Liver (tissue), 9 donors: Measurements from ENCODE around the gene SPTB. TPM values are rescaled to one million over a fixed set of nuclear protein-coding genes. Genes with fewer than 3 reads are reported as not detected.

ENCODE experiments used
- DNase-seq: peaks from one replicate; pipeline ENCODE4 v3.0.0-alpha.2; 2017; ENCODE audit warnings: low spot score
- H3K27ac ChIP-seq, 2 donors: one replicate each; pipeline ENCODE4 v1.7.0; 2013; ENCODE audit warnings: inconsistent platforms in 2 of 2, low read length in 2 of 2, control low read depth in 1 of 2, low read depth in 1 of 2, mild to moderate bottlenecking in 1 of 2
- H3K27me3 ChIP-seq, 4 donors: one replicate each; pipeline versions ENCODE4 v1.6.1 to v1.7.0; 2013; ENCODE audit warnings: low read length in 3 of 4, inconsistent platforms in 1 of 4, mild to moderate bottlenecking in 1 of 4, moderate library complexity in 1 of 4; ENCODE audit not compliant: control insufficient read depth in 4 of 4, insufficient read depth in 4 of 4
- H3K36me3 ChIP-seq, 4 donors: one replicate each; pipeline versions ENCODE4 v1.6.1 to v1.7.0; 2013; ENCODE audit warnings: low read length in 3 of 4, mild to moderate bottlenecking in 3 of 4, low read depth in 1 of 4, moderate library complexity in 1 of 4; ENCODE audit not compliant: control insufficient read depth in 4 of 4, insufficient read depth in 3 of 4
- H3K4me1 ChIP-seq, 4 donors: one replicate each; pipeline versions ENCODE4 v1.6.1 to v1.7.0; 2013; ENCODE audit warnings: low read length in 3 of 4, mild to moderate bottlenecking in 3 of 4, moderate library complexity in 1 of 4; ENCODE audit not compliant: control insufficient read depth in 4 of 4, insufficient read depth in 4 of 4
- H3K4me3 ChIP-seq, 3 donors: one replicate each; pipeline versions ENCODE4 v1.6.1 to v1.7.0; 2013; ENCODE audit warnings: low read length in 3 of 3, control low read depth in 1 of 3, low read depth in 1 of 3, mild to moderate bottlenecking in 1 of 3
- H3K9ac ChIP-seq, 2 donors: one replicate each; pipeline ENCODE4 v1.7.0; 2013; ENCODE audit warnings: low read length in 2 of 2, mild to moderate bottlenecking in 2 of 2, moderate library complexity in 2 of 2, control low read depth in 1 of 2, low read depth in 1 of 2
- H3K9me3 ChIP-seq, 4 donors: one replicate each; pipeline versions ENCODE4 v1.6.1 to v1.7.0; 2013; ENCODE audit warnings: low read length in 3 of 4; ENCODE audit not compliant: control insufficient read depth in 4 of 4
- EGR1 ChIP-seq, 2 donors: IDR thresholded peaks; 2 replicates each; pipeline ENCODE4 v1.6.1; 2016 to 2018; ENCODE audit warnings: antibody characterized with exemption in 2 of 2, low read depth in 2 of 2
- FOXA1 ChIP-seq: IDR thresholded peaks from 2 replicates; pipeline ENCODE4 v1.6.1; 2016; ENCODE audit warnings: antibody characterized with exemption
- FOXA2 ChIP-seq: IDR thresholded peaks from 2 replicates; pipeline ENCODE4 v1.6.1; 2016; ENCODE audit warnings: antibody characterized with exemption
- GABPA ChIP-seq, 2 donors: IDR thresholded peaks in 1 of 2; conservative IDR thresholded peaks in 1 of 2; 2 replicates each; pipeline ENCODE4 v1.6.1; 2016; ENCODE audit warnings: antibody characterized with exemption in 2 of 2, mild to moderate bottlenecking in 1 of 2, moderate library complexity in 1 of 2
- HNF4A ChIP-seq, 2 donors: conservative IDR thresholded peaks; 2 replicates each; pipeline ENCODE4 v1.6.1; 2016; ENCODE audit warnings: antibody characterized with exemption in 2 of 2, mild to moderate bottlenecking in 2 of 2
- HNF4G ChIP-seq: IDR thresholded peaks from 2 replicates; pipeline ENCODE4 v1.6.1; 2016; ENCODE audit warnings: antibody characterized with exemption
- JUND ChIP-seq, 2 donors: IDR thresholded peaks; 2 replicates each; pipeline ENCODE4 v1.6.1; 2016; ENCODE audit warnings: antibody characterized with exemption in 2 of 2
- MAX ChIP-seq: IDR thresholded peaks from 2 replicates; pipeline ENCODE4 v1.6.1; 2016; ENCODE audit warnings: antibody characterized with exemption
- NR2F2 ChIP-seq: IDR thresholded peaks from 2 replicates; pipeline ENCODE4 v1.6.1; 2016; ENCODE audit warnings: antibody characterized with exemption
- RAD21 ChIP-seq, 2 donors: IDR thresholded peaks; 2 replicates each; pipeline ENCODE4 v1.6.1; 2016; ENCODE audit warnings: antibody characterized with exemption in 2 of 2, mild to moderate bottlenecking in 2 of 2
- REST ChIP-seq: IDR thresholded peaks from 2 replicates; pipeline ENCODE4 v1.6.1; 2016; ENCODE audit warnings: antibody characterized with exemption, mild to moderate bottlenecking
- RXRA ChIP-seq, 2 donors: IDR thresholded peaks; 2 replicates each; pipeline ENCODE4 v1.6.1; 2017 to 2018; ENCODE audit warnings: antibody characterized with exemption in 2 of 2, mild to moderate bottlenecking in 1 of 2
- SP1 ChIP-seq: IDR thresholded peaks from 2 replicates; pipeline ENCODE4 v1.6.1; 2018; ENCODE audit warnings: antibody characterized with exemption, mild to moderate bottlenecking
- TAF1 ChIP-seq: conservative IDR thresholded peaks from 2 replicates; pipeline ENCODE4 v1.6.1; 2016; ENCODE audit warnings: antibody characterized with exemption, mild to moderate bottlenecking
- YY1 ChIP-seq: IDR thresholded peaks from 2 replicates; pipeline ENCODE4 v1.6.1; 2016; ENCODE audit warnings: antibody characterized with exemption, mild to moderate bottlenecking
- ZBTB33 ChIP-seq: IDR thresholded peaks from 2 replicates; pipeline ENCODE4 v1.6.1; 2016; ENCODE audit warnings: antibody characterized with exemption
- WGBS: extraction: QIAGEN DNeasy Blood & Tissue Kit; methylation state at CpG from one replicate; pipeline ENCODE4 v1.1.7; 2013; 5-methylcytosine and 5-hydroxymethylcytosine counted together
- polyA plus RNA-seq, 2 donors: library from polyadenylated mRNA; stranded (reverse) in 1 of 2; unstranded in 1 of 2; fragments of 200-250 nt in 1 of 2; fragments of >200 nt in 1 of 2; fragmentation: Nextera tagmentation in 1 of 2; extraction: Ambion mirVana in 1 of 2; gene quantifications; one replicate each; pipeline versions ENCODE4 v1.2.1 to v1.2.3, GENCODE V29; 2013 to 2015
- total RNA-seq, 2 donors: library from RNA; depleted of rRNA; stranded (reverse); fragments of >200 nt; gene quantifications; one replicate each; pipeline ENCODE4 v1.2.3, GENCODE V29; 2014
- TF ChIP-seq, protein P1 (sequence below): IDR thresholded peaks from 2 replicates; pipeline ENCODE4 v1.6.1; 2016; ENCODE audit warnings: antibody characterized with exemption
- TF ChIP-seq, protein P2 (sequence below): fragments of 150-350 bp; IDR thresholded peaks from 2 replicates; pipeline ENCODE4 v1.5.1; 2017; ENCODE audit warnings: improper control_type of control experiment, low read depth, low read length; ENCODE audit not compliant: missing input control
- donor health status: healthy.
- donor health status: healthy.
- donor health status: healthy.
- donor health status: healthy.
- donor health status: healthy.

Gene SPTB
- total and polyA plus RNA-seq, 4 donors, result 0.12 to 332 (median 0.26) TPM

DNA sequence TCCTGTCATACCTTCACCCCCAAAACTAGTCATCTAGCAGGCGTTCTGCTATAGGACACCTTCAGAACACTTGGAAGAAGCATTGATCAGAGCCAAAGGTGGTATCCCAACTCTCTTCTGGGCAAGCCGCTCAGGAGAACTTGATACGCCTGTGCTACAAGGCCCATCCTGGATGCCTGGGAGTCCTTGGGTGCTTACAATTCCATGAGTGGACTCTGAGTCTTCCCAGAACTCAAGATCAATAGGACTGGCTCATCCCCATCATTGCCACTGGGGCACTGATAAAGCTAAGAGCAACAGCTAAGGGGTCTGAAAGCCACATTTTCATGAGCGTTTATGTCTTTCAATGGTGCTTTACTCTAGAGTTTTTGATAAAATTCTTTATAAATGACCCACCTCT, 1.9 kb downstream of the SPTB start:
- no peak for DNase-seq
- H3K9me3 ChIP-seq, result no peaks in the 10 kb centered on the region
- no peaks in the 10 kb centered on the region for H3K27me3 ChIP-seq
- H3K4me3 ChIP-seq, result no peak overlapping the region
- H3K4me1 ChIP-seq, result peaks cover 8 to 13% (median 11%) of the 10 kb centered on the region in 4 donors
- H3K27ac ChIP-seq, result no peak overlapping the region
- 88% methylated on average over 4 of the region's 4 CpGs for WGBS
- TF ChIP-seq GABPA (IDR thresholded peaks at IDR 0.05 in 1 of 2, conservative IDR thresholded peaks at IDR 0.05 in 1 of 2) (no peak), MAX (no peak), ZBTB33 (no peak), FOXA1 (no peak), HNF4G (no peak), TAF1 (no peak), EGR1 (IDR thresholded peaks at IDR 0.05; ENCODE audit: low read depth in 2 of 2) (no peak), FOXA2 (no peak), SP1 (no peak)
- TF ChIP-seq, protein P1, sequence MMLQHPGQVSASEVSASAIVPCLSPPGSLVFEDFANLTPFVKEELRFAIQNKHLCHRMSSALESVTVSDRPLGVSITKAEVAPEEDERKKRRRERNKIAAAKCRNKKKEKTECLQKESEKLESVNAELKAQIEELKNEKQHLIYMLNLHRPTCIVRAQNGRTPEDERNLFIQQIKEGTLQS, result no peak
- H3K9ac ChIP-seq, result no peak overlapping the region
- no peaks in the 10 kb centered on the region for H3K36me3 ChIP-seq

DNA sequence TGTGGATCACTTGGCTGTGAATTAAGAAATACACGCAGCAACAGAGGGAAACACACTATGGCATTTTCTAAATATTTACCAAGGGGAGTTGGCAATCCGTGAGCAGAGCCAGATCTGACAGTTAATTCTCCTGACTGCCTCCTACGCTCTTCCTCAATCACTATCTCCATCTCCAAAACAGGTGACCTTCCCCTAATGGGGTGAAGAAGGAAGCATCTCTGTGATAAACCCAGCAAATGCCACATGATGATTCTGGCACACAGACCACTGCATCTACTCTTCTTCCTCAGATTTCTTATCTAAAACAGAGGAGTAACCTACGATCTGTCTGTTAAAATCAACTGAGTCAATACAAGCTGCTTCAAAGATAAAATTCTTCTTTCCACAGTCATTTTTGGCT, 4.4 kb downstream of the SPTB start:
- TF ChIP-seq, protein P1, result no peak
- no peak for TF ChIP-seq RAD21 (IDR thresholded peaks at IDR 0.05)
- TF ChIP-seq GABPA (IDR thresholded peaks at IDR 0.05 in 1 of 2, conservative IDR thresholded peaks at IDR 0.05 in 1 of 2), result no peak
- no peak for TF ChIP-seq MAX
- TF ChIP-seq ZBTB33, result no peak
- TF ChIP-seq RXRA (IDR thresholded peaks at IDR 0.05), result no peak
- no peak for TF ChIP-seq FOXA2
- no peak for TF ChIP-seq EGR1 (IDR thresholded peaks at IDR 0.05; ENCODE audit: low read depth in 2 of 2)
- TF ChIP-seq SP1, result no peak
- TF ChIP-seq REST, result no peak
- no peak for TF ChIP-seq FOXA1
- TF ChIP-seq HNF4G, result no peak
- TF ChIP-seq NR2F2, result no peak
- no peak for TF ChIP-seq JUND (IDR thresholded peaks at IDR 0.05)
- TF ChIP-seq TAF1, result no peak
- TF ChIP-seq, protein P2, sequence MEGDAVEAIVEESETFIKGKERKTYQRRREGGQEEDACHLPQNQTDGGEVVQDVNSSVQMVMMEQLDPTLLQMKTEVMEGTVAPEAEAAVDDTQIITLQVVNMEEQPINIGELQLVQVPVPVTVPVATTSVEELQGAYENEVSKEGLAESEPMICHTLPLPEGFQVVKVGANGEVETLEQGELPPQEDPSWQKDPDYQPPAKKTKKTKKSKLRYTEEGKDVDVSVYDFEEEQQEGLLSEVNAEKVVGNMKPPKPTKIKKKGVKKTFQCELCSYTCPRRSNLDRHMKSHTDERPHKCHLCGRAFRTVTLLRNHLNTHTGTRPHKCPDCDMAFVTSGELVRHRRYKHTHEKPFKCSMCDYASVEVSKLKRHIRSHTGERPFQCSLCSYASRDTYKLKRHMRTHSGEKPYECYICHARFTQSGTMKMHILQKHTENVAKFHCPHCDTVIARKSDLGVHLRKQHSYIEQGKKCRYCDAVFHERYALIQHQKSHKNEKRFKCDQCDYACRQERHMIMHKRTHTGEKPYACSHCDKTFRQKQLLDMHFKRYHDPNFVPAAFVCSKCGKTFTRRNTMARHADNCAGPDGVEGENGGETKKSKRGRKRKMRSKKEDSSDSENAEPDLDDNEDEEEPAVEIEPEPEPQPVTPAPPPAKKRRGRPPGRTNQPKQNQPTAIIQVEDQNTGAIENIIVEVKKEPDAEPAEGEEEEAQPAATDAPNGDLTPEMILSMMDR, result no peak
- no peak for TF ChIP-seq HNF4A (conservative IDR thresholded peaks at IDR 0.05)
- no peak for TF ChIP-seq YY1
- no peaks in the 10 kb centered on the region for H3K27me3 ChIP-seq
- H3K4me3 ChIP-seq, result no peak overlapping the region
- no peak overlapping the region for H3K27ac ChIP-seq
- 63% methylated on average over 4 of the region's 4 CpGs for WGBS
- no peaks in the 10 kb centered on the region for H3K9me3 ChIP-seq
- H3K4me1 ChIP-seq, result peaks cover 6 to 8% (median 6%) of the 10 kb centered on the region in 4 donors
- no peak for DNase-seq
- no peak overlapping the region for H3K9ac ChIP-seq
- no peaks in the 10 kb centered on the region for H3K36me3 ChIP-seq
